Hematopoietic multipotent progenitor cell treated with erythropoietin and hydrocortisone succinate and interleukin-3 and kit ligand, for 4 days (in vitro differentiated cells): Measurements from ENCODE around the gene STRN3.
"Not testable (repeated sequence)": the region's sequence is repeated elsewhere in the genome, so short reads cannot be mapped to it uniquely, and the experiment has no call there.

ENCODE experiments used
- DNase-seq: peaks from one replicate; pipeline ENCODE4 v3.0.0-alpha.2; 2015

Gene STRN3

DNA sequence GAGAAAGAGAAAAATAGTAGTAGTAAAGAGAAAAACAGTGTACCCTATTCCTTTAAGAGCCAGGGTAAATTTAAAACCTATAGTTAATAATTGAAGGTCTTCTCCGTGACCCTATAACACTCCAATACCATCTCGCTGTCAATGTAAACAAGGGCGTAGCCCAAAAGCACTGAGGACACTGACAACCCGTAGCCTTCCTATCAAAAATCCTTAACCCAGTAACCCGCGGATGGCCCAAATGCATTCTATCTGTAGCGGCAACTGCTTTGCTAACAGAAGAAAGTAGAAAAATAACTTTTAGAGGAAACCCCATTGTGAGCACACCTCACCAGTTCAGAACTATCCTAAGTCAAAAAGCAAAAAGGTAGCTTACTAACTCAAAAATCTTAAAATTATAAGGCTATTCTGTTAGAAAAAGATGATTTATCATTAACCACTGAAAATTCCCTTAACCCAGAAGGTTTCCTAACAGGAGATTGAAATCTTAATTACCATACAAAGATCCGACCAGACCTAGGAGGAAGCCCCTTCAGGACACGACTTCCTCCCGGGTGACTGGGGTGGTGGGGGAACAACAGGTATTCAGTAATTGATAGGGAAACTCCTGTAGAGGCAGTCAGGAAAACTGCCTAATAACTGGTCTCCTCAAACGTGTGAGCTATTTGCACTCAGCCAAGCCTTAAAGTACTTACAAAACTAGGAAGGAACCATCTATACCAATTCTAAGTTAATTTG is 58.6 kb downstream of the STRN3 start:
- not testable (repeated sequence) for DNase-seq

DNA sequence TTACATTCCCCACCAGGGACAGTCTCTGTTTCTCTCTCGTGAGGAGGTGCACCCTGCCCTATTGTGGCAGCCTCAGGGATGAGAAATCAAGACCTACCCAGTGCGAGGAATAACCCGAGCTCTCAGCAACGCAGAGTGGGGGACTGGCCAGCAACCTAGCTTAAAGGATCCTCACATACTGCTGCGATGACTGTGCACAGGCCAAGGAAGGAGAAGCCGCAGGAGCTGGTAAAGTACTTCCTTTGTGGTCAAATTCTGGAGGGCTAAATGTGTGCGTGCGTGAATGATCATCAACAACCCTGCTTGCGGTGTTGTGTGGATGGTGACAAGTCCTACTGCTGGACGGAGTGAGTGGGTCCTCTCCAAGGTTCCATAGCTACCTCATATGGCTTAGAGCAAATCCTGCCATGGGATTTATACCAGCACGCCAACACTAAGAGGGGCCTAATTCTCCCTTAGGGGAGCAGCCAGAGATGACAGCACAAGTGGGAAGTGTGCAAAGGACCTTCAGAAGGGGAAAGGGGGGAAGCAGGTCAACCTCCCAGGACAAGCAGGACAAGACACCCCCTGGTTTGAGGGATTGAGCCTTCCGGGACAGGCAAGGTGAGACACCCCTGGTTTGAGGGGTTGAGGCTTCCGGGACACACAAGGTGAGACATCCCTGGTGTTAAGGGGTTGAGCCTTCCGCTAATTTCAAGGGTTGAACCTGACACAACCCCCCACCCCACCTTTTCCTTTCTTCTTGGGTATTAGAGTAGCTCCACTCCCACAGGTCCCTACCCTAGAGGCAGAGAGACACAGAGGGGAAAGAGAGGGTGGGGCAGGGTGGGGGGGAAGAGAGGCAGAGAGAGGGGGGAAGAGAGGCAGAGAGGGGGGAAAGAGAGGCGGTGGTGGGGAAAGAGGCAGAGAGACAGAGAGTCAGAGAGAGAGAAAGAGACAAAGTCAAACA is 59.5 kb downstream of the STRN3 start:
- peak; percentile 72 for DNase-seq

DNA sequence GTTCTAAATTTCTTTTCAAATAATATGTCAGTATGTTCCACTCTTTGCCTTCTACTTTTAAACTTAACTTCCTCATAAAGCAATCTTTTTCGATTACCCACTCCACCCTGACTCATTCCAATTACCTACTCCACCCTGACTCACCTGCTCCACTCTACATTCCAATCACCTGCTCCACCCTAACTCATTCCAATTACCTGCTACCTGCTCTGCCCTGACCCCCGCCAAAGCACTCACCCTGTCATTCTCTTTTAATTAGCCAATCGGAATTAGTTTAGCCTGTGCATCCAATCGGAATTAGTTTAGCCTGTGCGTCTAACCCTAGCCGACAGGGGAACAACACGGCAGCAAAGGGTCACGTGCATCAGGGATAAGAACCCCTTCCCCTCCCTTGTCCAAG is 60.3 kb downstream of the STRN3 start:
- not testable (repeated sequence) for DNase-seq

- DNase-seq = not testable (repeated sequence)
These were observed 63.6 kb downstream of the STRN3 start for GRCh38 chr14:30962537-30962936.

- no peak for DNase-seq
These were observed 64.8 kb downstream of the STRN3 start for GRCh38 chr14:30961330-30961729.

GRCh38 chr14:30960216-30960615 is 66.0 kb downstream of the STRN3 start:
- no peak for DNase-seq

- DNase-seq = no peak
These were observed 67.4 kb downstream of the STRN3 start for GRCh38 chr14:30958555-30959407.

- no peak for DNase-seq
These were observed 68.3 kb downstream of the STRN3 start for GRCh38 chr14:30957813-30958370.

DNA sequence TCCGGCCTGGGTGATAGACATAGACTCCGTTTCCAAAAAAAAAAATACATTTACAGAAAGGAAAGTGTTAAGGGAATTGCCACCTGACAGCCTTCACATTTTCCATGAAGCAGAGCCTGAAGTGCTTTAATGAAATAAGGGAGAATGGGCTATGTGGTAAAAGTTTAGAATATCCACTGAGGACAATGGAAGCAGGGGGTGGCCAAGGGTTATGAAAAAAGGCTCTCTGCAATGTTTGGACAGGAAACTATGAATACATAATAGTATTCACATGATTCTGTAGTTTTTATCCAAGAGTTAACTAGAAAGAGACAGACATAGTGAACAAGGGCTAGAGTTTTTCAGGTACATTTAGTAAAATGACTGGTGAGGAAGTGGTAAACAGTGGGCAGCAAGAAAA is 76.5 kb downstream of the STRN3 start:
- DNase-seq = no peak

GRCh38 chr14:30943694-30944093 is 82.5 kb downstream of the STRN3 start:
- DNase-seq = no peak

GRCh38 chr14:30940886-30941285 is 85.3 kb downstream of the STRN3 start:
- no peak for DNase-seq

DNA sequence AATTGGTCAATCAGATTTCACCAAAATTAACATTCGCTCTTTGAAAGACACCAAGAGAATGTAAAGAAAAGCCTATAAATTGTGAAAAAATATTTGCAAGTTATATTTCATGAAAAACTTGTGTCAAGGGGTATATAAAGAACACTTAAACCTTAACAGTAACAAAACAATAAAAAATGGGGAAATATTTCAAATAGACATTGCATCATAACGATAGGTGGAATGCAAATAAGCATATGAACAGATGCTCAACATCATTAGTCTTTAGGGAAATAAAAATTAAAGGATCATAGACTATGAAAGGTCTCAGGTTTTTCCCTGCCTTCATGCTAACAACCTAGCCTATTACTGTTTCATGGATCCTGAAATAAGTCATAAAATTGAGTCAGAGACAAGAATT is 87.6 kb downstream of the STRN3 start:
- no peak for DNase-seq

- no peak for DNase-seq
These were observed 90.7 kb downstream of the STRN3 start for GRCh38 chr14:30935445-30935844.

GRCh38 chr14:30933937-30934336 is 92.2 kb downstream of the STRN3 start:
- not testable (repeated sequence) for DNase-seq

- DNase-seq = peak; percentile 40
These were observed 97.7 kb downstream of the STRN3 start for GRCh38 chr14:30928462-30928861.

GRCh38 chr14:30925254-30925653 is 100.9 kb downstream of the STRN3 start:
- DNase-seq = no peak

DNA sequence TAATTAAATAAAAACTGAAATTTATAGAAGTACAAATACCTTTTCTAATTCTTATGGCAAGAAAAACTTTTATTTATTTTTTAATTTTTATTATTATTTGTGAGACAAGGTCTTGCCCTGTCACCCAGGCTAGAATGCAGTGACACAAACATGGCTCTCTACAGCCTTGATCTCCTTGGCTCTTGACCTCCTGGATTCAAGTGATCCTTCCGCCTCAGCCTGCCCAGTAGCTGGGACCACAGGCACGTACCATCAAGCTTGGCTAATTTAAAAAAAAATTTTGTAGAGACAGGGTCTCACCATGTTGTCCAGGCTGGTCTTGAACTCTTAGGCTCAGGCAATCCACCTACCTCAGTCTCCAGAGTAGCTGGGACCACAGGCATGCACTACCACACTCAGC is 104.4 kb downstream of the STRN3 start:
- DNase-seq = no peak

DNA sequence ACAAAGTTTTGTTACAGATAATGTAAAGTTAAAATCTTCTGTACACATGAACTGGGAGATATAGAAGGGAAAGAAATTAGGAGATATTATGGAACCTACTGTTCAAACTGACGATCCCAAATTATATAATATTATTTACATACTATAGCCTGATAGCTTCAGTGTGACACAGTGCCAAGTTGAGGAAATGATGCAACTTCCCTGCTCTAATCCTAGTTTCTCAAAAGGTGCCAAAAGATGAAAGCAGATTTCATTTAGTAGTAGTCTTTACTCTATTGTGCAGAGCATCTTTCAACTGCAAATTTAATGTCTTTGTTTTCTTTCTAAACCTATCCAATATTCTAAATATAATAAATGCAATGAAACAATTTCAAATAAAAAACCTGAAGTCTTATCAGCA is 104.9 kb downstream of the STRN3 start:
- peak; percentile 24 for DNase-seq

DNA sequence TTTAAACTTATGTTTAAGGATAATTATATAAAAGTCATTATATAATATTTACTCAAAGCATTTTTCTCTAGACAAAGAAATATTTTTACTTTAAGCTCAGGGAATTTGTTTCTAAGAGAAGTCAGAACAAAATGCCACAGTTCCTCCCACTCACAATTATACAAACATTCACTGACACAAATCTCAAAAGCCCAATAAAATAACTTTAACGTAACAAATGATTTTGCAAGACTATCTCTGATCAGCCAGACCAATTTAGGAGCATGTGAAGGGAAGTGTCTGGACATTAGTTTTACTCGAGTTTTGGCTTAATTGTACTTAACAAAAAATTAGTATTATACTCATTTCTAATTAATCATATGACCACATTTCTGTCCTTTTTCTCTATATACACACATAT is 110.6 kb downstream of the STRN3 start:
- no peak for DNase-seq

DNA sequence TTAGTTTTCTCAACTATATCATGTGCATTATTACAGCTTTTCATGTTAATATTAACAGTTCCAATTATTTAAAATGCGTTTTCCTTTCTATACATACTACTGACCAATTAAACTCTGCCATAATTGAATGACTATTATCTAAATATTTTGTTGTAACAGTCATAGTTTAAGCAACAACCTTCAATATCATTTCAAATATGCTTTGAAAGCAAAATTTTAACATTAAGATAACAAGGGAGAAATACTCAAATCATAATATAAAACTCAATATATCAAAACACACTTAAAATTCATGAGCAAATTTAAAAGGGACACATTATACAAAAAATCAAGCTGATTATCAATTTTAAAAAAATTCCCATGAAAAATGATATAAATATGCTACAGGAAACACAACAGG is 111.4 kb downstream of the STRN3 start:
- no peak for DNase-seq

- DNase-seq = no peak
These were observed 117.4 kb downstream of the STRN3 start for GRCh38 chr14:30908826-30909225.

GRCh38 chr14:30907659-30908057 is 118.5 kb downstream of the STRN3 start:
- peak; percentile 13 for DNase-seq
